ENCODE data around the gene ABTB1.
"Not testable (repeated sequence)": the region's sequence is repeated elsewhere in the genome, so short reads cannot be mapped to it uniquely, and the experiment has no call there.

Gene ABTB1

GRCh38 chr3:127688416-127689265 is 15.9 kb downstream of the ABTB1 start:
- no peak for DNase-seq

GRCh38 chr3:127689266-127689860 is 16.6 kb downstream of the ABTB1 start:
- no peak for DNase-seq

GRCh38 chr3:127690106-127690505 is 17.4 kb downstream of the ABTB1 start:
- DNase-seq = peak; percentile 18

- DNase-seq = peak; percentile 8
These were observed 18.2 kb downstream of the ABTB1 start for GRCh38 chr3:127690823-127691452.

GRCh38 chr3:127691489-127691888 is 18.7 kb downstream of the ABTB1 start:
- no peak for DNase-seq

- no peak for DNase-seq
These were observed 19.2 kb downstream of the ABTB1 start for GRCh38 chr3:127691974-127692373.

GRCh38 chr3:127692501-127693335 is 20.0 kb downstream of the ABTB1 start:
- DNase-seq = no peak

- DNase-seq = no peak
These were observed 20.6 kb downstream of the ABTB1 start for GRCh38 chr3:127693336-127693843.

GRCh38 chr3:127694467-127695215 is 21.9 kb downstream of the ABTB1 start:
- no peak for DNase-seq

GRCh38 chr3:127697551-127698240 is 24.9 kb downstream of the ABTB1 start:
- peak; percentile 40 for DNase-seq

- no peak for DNase-seq
These were observed 25.5 kb downstream of the ABTB1 start for GRCh38 chr3:127698286-127698685.

- DNase-seq = no peak
These were observed 26.1 kb downstream of the ABTB1 start for GRCh38 chr3:127698691-127699415.

GRCh38 chr3:127699416-127700300 is 26.9 kb downstream of the ABTB1 start:
- DNase-seq = no peak

- DNase-seq = no peak
These were observed 27.7 kb downstream of the ABTB1 start for GRCh38 chr3:127700406-127700805.

- no peak for DNase-seq
These were observed 28.6 kb downstream of the ABTB1 start for GRCh38 chr3:127701280-127701911.

GRCh38 chr3:127702151-127702578 is 29.4 kb downstream of the ABTB1 start:
- DNase-seq = no peak

- not testable (repeated sequence) for DNase-seq
These were observed 32.1 kb downstream of the ABTB1 start for GRCh38 chr3:127704840-127705239.

- DNase-seq = no peak
These were observed 33.6 kb downstream of the ABTB1 start for GRCh38 chr3:127706312-127706711.

- DNase-seq = no peak
These were observed 34.1 kb downstream of the ABTB1 start for GRCh38 chr3:127706785-127707351.

Measured in T1000 (cell line).